Measurements from ENCODE around the gene ZBTB34.

Gene ZBTB34

DNA sequence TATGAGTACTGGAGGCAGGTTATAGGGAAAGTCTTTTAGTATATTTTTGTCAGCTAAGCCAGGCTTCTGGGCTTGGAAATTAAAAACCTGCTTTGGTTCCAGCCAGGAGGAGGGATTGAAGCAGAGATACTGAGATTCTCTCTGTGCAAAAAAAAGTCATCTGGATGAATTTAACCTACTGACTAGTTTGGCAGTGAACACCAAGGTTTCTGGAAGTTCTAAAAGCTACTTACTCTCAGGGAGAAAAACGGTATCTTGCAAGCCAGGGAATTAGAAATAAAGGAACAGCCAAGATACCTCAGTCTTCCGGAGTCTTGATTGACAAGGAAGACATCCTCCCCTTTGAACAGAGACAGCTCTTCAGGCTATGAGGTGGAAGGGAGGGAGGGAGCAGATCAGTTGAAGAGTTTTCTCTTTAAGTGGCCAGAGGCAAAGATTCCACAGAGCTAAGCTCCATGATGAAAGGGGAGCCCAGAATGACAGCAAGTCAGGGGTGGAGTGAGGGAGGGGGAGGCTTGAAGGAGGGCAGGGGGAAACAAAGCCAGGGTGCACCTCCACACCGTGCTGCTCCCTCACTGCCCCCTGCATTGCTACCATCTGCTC lies 8.3 kb upstream of the ZBTB34 start:
- no peaks in the 10 kb centered on the region for H3K79me2 ChIP-seq (ENCODE audit: insufficient read depth, low read length)
- no peak overlapping the region for H3K4me3 ChIP-seq (ENCODE audit: low read depth, low read length, poor library complexity, severe bottlenecking)
- no peak overlapping the region for H3K9ac ChIP-seq (ENCODE audit: low read length)
- H2AFZ ChIP-seq (ENCODE audit: low read length) = no peak overlapping the region
- H3K4me2 ChIP-seq (ENCODE audit: low read length) = no peak overlapping the region
- H3K27ac ChIP-seq (ENCODE audit: low read depth, low read length, poor library complexity, severe bottlenecking) = no peak overlapping the region
- no peaks in the 10 kb centered on the region for H3K9me2 ChIP-seq (ENCODE audit: low read depth, low read length)
- H3K9me3 ChIP-seq (ENCODE audit: low read length) = no peaks in the 10 kb centered on the region
- H3F3A ChIP-seq (ENCODE audit: insufficient read depth, low read length) = no peaks in the 10 kb centered on the region
- no peaks in the 10 kb centered on the region for H3K36me3 ChIP-seq (ENCODE audit: insufficient read depth, low read length)
- H3K4me1 ChIP-seq (ENCODE audit: insufficient read depth, low read length, severe bottlenecking) = no peaks in the 10 kb centered on the region
- H4K20me1 ChIP-seq (ENCODE audit: insufficient read depth, low read length) = no peaks in the 10 kb centered on the region
- no peaks in the 10 kb centered on the region; the same call in 1 of the 2 replicates for H3K27me3 ChIP-seq (ENCODE audit: insufficient read depth, low read length)
- TF ChIP-seq, protein P1, sequence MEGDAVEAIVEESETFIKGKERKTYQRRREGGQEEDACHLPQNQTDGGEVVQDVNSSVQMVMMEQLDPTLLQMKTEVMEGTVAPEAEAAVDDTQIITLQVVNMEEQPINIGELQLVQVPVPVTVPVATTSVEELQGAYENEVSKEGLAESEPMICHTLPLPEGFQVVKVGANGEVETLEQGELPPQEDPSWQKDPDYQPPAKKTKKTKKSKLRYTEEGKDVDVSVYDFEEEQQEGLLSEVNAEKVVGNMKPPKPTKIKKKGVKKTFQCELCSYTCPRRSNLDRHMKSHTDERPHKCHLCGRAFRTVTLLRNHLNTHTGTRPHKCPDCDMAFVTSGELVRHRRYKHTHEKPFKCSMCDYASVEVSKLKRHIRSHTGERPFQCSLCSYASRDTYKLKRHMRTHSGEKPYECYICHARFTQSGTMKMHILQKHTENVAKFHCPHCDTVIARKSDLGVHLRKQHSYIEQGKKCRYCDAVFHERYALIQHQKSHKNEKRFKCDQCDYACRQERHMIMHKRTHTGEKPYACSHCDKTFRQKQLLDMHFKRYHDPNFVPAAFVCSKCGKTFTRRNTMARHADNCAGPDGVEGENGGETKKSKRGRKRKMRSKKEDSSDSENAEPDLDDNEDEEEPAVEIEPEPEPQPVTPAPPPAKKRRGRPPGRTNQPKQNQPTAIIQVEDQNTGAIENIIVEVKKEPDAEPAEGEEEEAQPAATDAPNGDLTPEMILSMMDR (IDR thresholded peaks at IDR 0.05; ENCODE audit: low read length) = no peak
- no peak for TF ChIP-seq EZH2 (IDR thresholded peaks at IDR 0.05; ENCODE audit: borderline replicate concordance, low read length)

DNA sequence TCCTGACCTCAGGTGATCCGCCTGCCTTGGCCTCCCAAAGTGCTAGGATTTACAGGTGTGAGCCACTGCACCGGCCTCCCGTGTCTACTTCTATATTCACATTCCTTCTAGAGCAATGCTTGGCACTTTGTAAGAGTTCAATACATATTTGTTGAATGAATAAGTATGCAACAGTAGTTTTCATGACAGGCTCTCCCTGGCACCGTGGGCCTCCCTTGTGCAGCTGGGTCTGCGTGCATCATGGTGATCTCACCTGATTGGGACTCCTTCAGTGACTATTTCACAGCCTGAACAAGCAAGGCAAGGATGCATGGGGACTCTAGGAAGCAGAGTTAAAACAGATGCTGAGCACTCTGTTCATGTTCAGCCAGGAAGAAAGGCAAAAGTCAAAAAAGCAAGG lies 6.8 kb upstream of the ZBTB34 start:
- Histone ChIP-seq H3K4me2 (ENCODE audit: low read length) (no peak overlapping the region), H3K4me1 (ENCODE audit: insufficient read depth, low read length, severe bottlenecking) (no peaks in the 10 kb centered on the region), H4K20me1 (ENCODE audit: insufficient read depth, low read length) (no peaks in the 10 kb centered on the region), H3K4me3 (ENCODE audit: low read depth, low read length, poor library complexity, severe bottlenecking) (no peak overlapping the region), H3K9ac (ENCODE audit: low read length) (no peak overlapping the region), H3K27ac (ENCODE audit: low read depth, low read length, poor library complexity, severe bottlenecking) (no peak overlapping the region), H2AFZ (ENCODE audit: low read length) (no peak overlapping the region), H3K79me2 (ENCODE audit: insufficient read depth, low read length) (no peaks in the 10 kb centered on the region), H3K27me3 (ENCODE audit: insufficient read depth, low read length) (no peaks in the 10 kb centered on the region; the same call in 1 of the 2 replicates), H3K9me3 (ENCODE audit: low read length) (no peaks in the 10 kb centered on the region), H3F3A (ENCODE audit: insufficient read depth, low read length) (no peaks in the 10 kb centered on the region), H3K36me3 (ENCODE audit: insufficient read depth, low read length) (no peaks in the 10 kb centered on the region), H3K9me2 (ENCODE audit: low read depth, low read length) (no peaks in the 10 kb centered on the region)
- no peak for TF ChIP-seq EZH2 (IDR thresholded peaks at IDR 0.05; ENCODE audit: borderline replicate concordance, low read length)

DNA sequence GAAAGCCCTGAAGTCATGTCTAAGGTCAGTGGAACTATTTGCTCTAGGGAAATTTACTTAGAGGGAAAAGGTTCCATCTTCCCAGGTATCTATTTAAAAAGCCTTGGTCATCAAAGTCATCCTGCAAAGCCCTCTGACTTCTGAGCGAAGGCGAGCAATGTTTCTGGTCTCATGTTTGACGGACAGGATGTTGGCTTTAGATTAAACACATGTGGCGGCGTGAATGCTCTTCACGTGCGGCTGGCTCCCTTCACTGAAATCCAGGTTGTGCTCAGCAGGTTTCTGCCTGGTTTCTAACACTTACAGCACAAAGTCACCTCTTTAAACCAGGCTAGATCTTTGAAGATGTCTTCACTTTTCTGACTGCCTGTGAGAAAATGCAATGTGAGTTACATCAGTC lies 5.7 kb upstream of the ZBTB34 start:
- Histone ChIP-seq H3K79me2 (ENCODE audit: insufficient read depth, low read length) (no peaks in the 10 kb centered on the region), H3K4me3 (ENCODE audit: low read depth, low read length, poor library complexity, severe bottlenecking) (no peak overlapping the region), H3K4me1 (ENCODE audit: insufficient read depth, low read length, severe bottlenecking) (peaks cover 3% of the 10 kb centered on the region), H3K36me3 (ENCODE audit: insufficient read depth, low read length) (no peaks in the 10 kb centered on the region), H3K9ac (ENCODE audit: low read length) (no peak overlapping the region), H2AFZ (ENCODE audit: low read length) (no peak overlapping the region), H3K27me3 (ENCODE audit: insufficient read depth, low read length) (no peaks in the 10 kb centered on the region; the same call in 1 of the 2 replicates), H3K4me2 (ENCODE audit: low read length) (no peak overlapping the region), H4K20me1 (ENCODE audit: insufficient read depth, low read length) (no peaks in the 10 kb centered on the region), H3F3A (ENCODE audit: insufficient read depth, low read length) (no peaks in the 10 kb centered on the region), H3K9me3 (ENCODE audit: low read length) (no peaks in the 10 kb centered on the region), H3K9me2 (ENCODE audit: low read depth, low read length) (no peaks in the 10 kb centered on the region), H3K27ac (ENCODE audit: low read depth, low read length, poor library complexity, severe bottlenecking) (no peak overlapping the region)
- TF ChIP-seq, protein P1 (IDR thresholded peaks at IDR 0.05; ENCODE audit: low read length) = no peak
- no peak for TF ChIP-seq EZH2 (IDR thresholded peaks at IDR 0.05; ENCODE audit: borderline replicate concordance, low read length)

DNA sequence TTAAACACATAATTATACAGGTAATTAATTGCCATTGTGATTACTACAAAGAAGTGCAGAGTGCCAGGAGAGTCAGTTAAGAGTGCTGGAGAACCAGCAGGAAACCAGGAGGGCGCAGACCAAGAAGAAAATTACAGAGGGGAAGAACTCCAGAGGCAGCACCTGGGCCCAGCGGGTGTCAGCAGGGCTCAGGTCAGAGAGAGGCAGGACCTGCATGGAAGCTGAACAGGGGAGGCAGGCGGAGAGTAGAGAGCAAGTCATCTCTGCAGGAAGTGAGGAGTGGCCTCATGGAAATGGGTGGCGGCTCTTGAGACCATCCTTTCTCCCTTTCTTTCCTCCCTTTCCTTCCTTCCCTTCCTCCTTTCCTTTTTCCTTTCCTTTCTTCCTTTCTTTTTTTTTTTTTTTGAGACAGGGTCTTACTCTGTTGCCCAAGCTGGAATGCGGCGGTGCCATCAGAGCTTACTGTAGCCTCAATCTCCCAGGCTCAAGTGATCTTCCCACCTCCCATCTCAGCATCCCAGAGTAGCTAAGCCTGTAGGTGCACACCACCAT lies 4.0 kb upstream of the ZBTB34 start:
- H3K9me2 ChIP-seq (ENCODE audit: low read depth, low read length) = no peaks in the 10 kb centered on the region
- no peaks in the 10 kb centered on the region for H3K9me3 ChIP-seq (ENCODE audit: low read length)
- no peak overlapping the region for H3K9ac ChIP-seq (ENCODE audit: low read length)
- H2AFZ ChIP-seq (ENCODE audit: low read length) = no peak overlapping the region
- no peaks in the 10 kb centered on the region for H4K20me1 ChIP-seq (ENCODE audit: insufficient read depth, low read length)
- H3K79me2 ChIP-seq (ENCODE audit: insufficient read depth, low read length) = no peaks in the 10 kb centered on the region
- H3K4me3 ChIP-seq (ENCODE audit: low read depth, low read length, poor library complexity, severe bottlenecking) = no peak overlapping the region
- H3K27me3 ChIP-seq (ENCODE audit: insufficient read depth, low read length) = no peaks in the 10 kb centered on the region; the same call in 1 of the 2 replicates
- H3K36me3 ChIP-seq (ENCODE audit: insufficient read depth, low read length) = no peaks in the 10 kb centered on the region
- no peak overlapping the region for H3K27ac ChIP-seq (ENCODE audit: low read depth, low read length, poor library complexity, severe bottlenecking)
- no peaks in the 10 kb centered on the region for H3F3A ChIP-seq (ENCODE audit: insufficient read depth, low read length)
- H3K4me1 ChIP-seq (ENCODE audit: insufficient read depth, low read length, severe bottlenecking) = peaks cover 11% of the 10 kb centered on the region
- no peak overlapping the region for H3K4me2 ChIP-seq (ENCODE audit: low read length)
- TF ChIP-seq, protein P1 (IDR thresholded peaks at IDR 0.05; ENCODE audit: low read length) = no peak
- TF ChIP-seq EZH2 (IDR thresholded peaks at IDR 0.05; ENCODE audit: borderline replicate concordance, low read length) = no peak
